Psoas muscle (tissue), 8 donors: Measurements from ENCODE around the gene PODXL2. TPM values are rescaled to one million over a fixed set of nuclear protein-coding genes. Genes with fewer than 3 reads are reported as not detected.

Experiments used
- ATAC-seq, 4 donors: fragments of 200-7000 bp; cut with Tn5 transposase; one replicate each; pipeline ENCODE4 v1.9.1; 2020; ENCODE audit warnings: moderate library complexity in 3 of 4, mild to moderate bottlenecking in 2 of 4
- DNase-seq, 2 donors: peaks; one replicate each; pipeline ENCODE4 v3.0.0-alpha.2; 2020
- H3K27ac ChIP-seq: fragments of 200-600 bp; one replicate; pipeline ENCODE4 v1.8.0; 2022
- H3K27me3 ChIP-seq, 3 donors: fragments of 200-600 bp in 1 of 3; one replicate each; pipeline versions ENCODE4 v1.6.1 to v1.8.0; 2013 to 2022; ENCODE audit warnings: low read length in 2 of 3, mild to moderate bottlenecking in 2 of 3, moderate library complexity in 1 of 3; ENCODE audit not compliant: insufficient read depth in 3 of 3
- H3K36me3 ChIP-seq, 2 donors: fragments of 200-600 bp in 1 of 2; one replicate each; pipeline versions ENCODE4 v1.6.1 to v1.8.0; 2013 to 2022; ENCODE audit warnings: low read depth in 1 of 2, mild to moderate bottlenecking in 1 of 2, moderate library complexity in 1 of 2; ENCODE audit not compliant: insufficient read depth in 1 of 2
- H3K4me1 ChIP-seq: fragments of 200-600 bp; one replicate; pipeline ENCODE4 v1.8.0; 2022
- H3K4me3 ChIP-seq: fragments of 200-600 bp; one replicate; pipeline ENCODE4 v1.8.0; 2022; ENCODE audit warnings: mild to moderate bottlenecking
- H3K9me3 ChIP-seq: fragments of 200-600 bp; one replicate; pipeline ENCODE4 v1.8.0; 2022
- CTCF ChIP-seq: fragments of 200-600 bp; IDR thresholded peaks from one replicate; pipeline ENCODE4 v1.8.0; 2022; ENCODE audit warnings: antibody characterized with exemption
- WGBS, 3 donors: extraction: QIAGEN DNeasy Blood & Tissue Kit; methylation state at CpG; one replicate each; pipeline versions ENCODE4 v1.1.6 to v1.1.7; 2013; 5-methylcytosine and 5-hydroxymethylcytosine counted together
- intact Hi-C, 2 donors: fragments of 100-400 bp; cut with DNase I; formaldehyde crosslinking; loops; one replicate each; pipeline versions ENCODE4 v1.11.0 to v1.14.2; 2022
- polyA plus RNA-seq, 3 donors: library from polyadenylated mRNA; stranded (reverse); fragments of 200-250 nt; gene quantifications; one replicate each; pipeline ENCODE4 v1.2.3, GENCODE V29; 2013
- total RNA-seq, 4 donors: library from RNA; stranded (reverse); fragmentation: NEBNext Ultra II Directional in 2 of 4; extraction: Animal tissue kit (Norgen Biotek cat#: 25700) in 2 of 4; gene quantifications; one replicate each; pipeline versions ENCODE4 v1.2.1 to v1.2.4, GENCODE V29; 2021 to 2023
- donor health status: healthy with polysubstance abuse.
- donor health status: DM: no; HTN: no; CAD: no; lungs with moderate emphysema.
- donor health status: Bipolar disorder and iron deficiency.
- donor health status: healthy.
- donor health status: DM: yes; HTN: yes; CAD: no.
- donor health status: DM: no; HTN: no; CAD: no.
- donor health status: DM: no; HTN: no; CAD: no.
- donor health status: DM: yes; HTN: yes; CAD: no.

Gene PODXL2
- total and polyA plus RNA-seq, 7 donors: 1.4 to 3.0 (median 2.1) TPM

- DNase-seq (no peak), ATAC-seq (no peak)
- TF ChIP-seq CTCF: no peak
- 68 to 69% (median 68%) methylated on average over 14 of the region's 14 CpGs for WGBS, 3 donors
- no peaks in the 10 kb centered on the region for H3K9me3 ChIP-seq
- H3K4me3 ChIP-seq: no peak overlapping the region
- intact Hi-C loops: no loop called here
- H3K36me3 ChIP-seq: peaks cover 0 to 48% of the 10 kb centered on the region in 2 donors
- H3K27me3 ChIP-seq: no peaks in the 10 kb centered on the region
- H3K4me1 ChIP-seq: peaks cover 8% of the 10 kb centered on the region
- H3K27ac ChIP-seq: peak overlapping the region; percentile 13
Measured at GRCh38 chr3:127717357-127718244, 88.6 kb downstream of the PODXL2 start.

GRCh38 chr3:127718245-127718915 lies 89.4 kb downstream of the PODXL2 start:
- 88 to 92% (median 90%) methylated on average over 7 of the region's 7 CpGs for WGBS, 3 donors
- H3K27me3 ChIP-seq: no peaks in the 10 kb centered on the region
- peaks cover 0 to 48% of the 10 kb centered on the region in 2 donors for H3K36me3 ChIP-seq
- DNase-seq (no peak), ATAC-seq (no peak)
- no peaks in the 10 kb centered on the region for H3K9me3 ChIP-seq
- no peak for TF ChIP-seq CTCF
- intact Hi-C loops: no loop called here
- no peak overlapping the region for H3K4me3 ChIP-seq
- peaks cover 8% of the 10 kb centered on the region for H3K4me1 ChIP-seq
- H3K27ac ChIP-seq: no peak overlapping the region

- TF ChIP-seq CTCF: no peak
- H3K27ac ChIP-seq: no peak overlapping the region
- peaks cover 8% of the 10 kb centered on the region for H3K4me1 ChIP-seq
Measured at GRCh38 chr3:127718916-127719290, 89.9 kb downstream of the PODXL2 start.

GRCh38 chr3:127719369-127719768 lies 90.4 kb downstream of the PODXL2 start:
- WGBS, 3 donors: 84 to 95% (median 88%) methylated on average over 8 of the region's 8 CpGs
- Histone ChIP-seq H3K4me1 (peaks cover 8% of the 10 kb centered on the region), H3K27ac (no peak overlapping the region), H3K27me3 (no peaks in the 10 kb centered on the region), H3K4me3 (no peak overlapping the region), H3K36me3 (peaks cover 0 to 48% of the 10 kb centered on the region in 2 donors), H3K9me3 (no peaks in the 10 kb centered on the region)
- DNase-seq (no peak), ATAC-seq (no peak)
- intact Hi-C loops: no loop called here
- TF ChIP-seq CTCF: no peak

More at GRCh38 chr3:127718916-127719290, 89.9 kb downstream of the PODXL2 start:
- H3K27me3 ChIP-seq: no peaks in the 10 kb centered on the region
- WGBS, 3 donors: 57 to 75% (median 65%) methylated on average over 3 of the region's 3 CpGs
- ATAC-seq: no peak
- intact Hi-C loops: no loop called here
- peaks cover 0 to 48% of the 10 kb centered on the region in 2 donors for H3K36me3 ChIP-seq
- H3K9me3 ChIP-seq: no peaks in the 10 kb centered on the region
- DNase-seq: no peak
- no peak overlapping the region for H3K4me3 ChIP-seq
